ENCODE data around the gene SYNE2.

SYNE2 gene

DNA sequence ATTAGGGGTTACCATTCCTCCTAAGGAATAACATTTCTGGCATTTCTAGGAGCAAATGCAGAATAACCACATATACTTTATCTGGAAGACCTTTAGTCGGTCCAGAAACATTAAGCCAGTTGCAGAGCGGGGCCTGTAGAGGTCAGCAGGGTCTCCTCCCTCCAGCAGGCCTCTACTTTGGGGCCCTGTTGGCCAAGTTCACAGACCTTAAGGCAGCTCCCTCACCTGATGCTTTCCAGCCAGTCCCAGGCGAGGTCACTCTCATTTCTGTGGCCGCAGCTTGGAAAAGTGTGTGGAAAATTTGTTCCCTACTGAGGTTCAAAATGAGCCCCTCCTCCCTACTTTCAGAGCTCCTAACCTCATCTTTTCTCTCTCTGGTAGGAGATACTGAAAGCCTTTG is 367.3 kb downstream of the SYNE2 start:
- DNase-seq (ENCODE audit: low spot score), result no peak

DNA sequence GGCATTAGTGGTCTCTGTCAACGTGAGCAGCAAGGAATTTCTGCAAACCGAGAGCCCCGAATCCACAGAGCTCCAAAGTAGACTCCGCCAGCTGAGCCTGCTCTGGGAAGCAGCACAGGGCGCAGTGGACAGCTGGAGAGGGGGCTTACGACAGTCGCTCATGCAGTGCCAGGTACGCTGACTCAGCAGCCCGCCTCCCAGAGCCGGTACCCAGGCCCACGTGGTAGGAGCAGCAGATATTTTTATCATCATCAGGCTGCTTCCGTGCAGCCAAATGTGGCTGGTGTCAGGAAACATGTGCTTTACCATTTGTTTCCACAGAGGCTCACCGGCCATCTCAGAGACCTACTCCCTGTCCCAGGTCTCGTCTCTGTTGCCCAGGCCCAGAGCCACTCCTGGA is 367.7 kb downstream of the SYNE2 start:
- no peak for DNase-seq (ENCODE audit: low spot score)

DNA sequence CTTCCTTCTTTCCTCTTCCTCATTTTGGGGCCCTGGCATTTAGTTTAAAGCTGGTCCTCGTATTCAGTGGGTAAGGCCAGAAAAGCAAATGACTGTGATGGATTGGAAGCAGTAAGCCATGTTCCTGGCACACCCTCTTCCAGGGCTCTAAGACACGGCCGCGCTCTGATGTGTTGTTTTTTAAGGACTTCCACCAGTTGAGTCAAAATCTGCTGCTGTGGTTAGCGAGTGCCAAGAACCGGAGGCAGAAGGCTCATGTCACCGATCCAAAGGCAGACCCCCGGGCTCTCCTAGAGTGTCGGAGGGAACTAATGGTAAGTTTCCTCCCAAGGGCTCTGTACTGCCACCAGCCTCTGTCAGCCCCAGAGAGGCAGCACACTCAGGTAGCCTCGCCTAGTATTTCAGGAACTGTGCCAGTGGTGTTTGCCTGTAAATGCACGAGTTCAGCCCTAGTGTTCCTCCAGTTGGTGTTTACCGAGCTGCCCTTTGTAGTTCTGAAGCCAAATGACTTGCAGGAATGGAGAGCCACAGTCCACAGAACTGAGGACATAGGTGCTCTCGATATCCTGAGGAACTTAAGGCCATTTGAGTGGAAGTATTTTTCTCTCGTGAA is 368.7 kb downstream of the SYNE2 start:
- no peak for DNase-seq (ENCODE audit: low spot score)

DNA sequence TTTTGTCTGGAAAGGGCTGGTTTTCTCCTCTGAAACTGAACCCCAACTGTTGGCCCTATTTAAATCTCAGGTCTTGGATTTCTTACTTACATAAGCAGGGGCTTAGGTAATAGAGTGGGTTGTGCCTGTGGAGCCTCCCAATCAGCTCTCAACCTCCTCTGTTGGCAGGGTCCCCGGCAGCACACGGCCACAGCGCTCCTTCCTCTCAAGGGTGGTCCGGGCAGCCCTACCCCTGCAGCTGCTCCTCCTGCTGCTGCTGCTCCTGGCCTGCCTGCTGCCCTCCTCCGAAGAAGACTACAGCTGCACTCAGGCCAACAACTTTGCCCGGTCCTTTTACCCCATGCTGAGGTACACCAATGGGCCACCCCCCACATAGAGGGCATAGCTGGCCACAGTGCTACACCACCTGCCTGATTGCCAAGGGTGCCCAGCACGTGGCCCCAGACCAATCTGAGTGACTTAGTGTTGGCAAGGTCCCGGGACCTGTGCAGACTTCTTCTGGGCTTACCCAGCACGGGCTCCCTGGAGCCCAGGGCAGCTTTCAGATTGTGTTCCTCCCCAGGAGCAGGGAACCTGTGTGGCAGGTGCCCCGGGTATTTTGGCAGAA is 372.4 kb downstream of the SYNE2 start:
- DNase-seq (ENCODE audit: low spot score), result no peak

DNA sequence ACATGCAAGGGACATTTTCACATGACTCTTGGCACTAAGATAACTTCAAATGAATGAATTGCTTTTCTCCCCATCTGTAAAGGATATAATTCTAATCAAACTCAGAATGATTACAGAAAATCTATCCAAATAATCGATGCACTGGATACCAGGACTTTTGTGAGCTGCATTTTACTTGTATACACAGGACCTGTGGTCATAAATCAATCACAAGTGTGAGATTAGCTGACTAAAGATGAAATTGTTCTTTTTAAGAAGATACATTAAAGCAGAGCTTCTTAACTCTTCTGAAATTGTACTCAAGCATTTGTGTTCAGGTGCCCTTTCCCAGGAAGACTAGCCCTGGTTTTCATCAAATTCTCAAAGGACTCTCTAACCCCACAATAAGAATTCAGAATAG is 375.1 kb downstream of the SYNE2 start:
- DNase-seq (ENCODE audit: low spot score), result no peak

DNA sequence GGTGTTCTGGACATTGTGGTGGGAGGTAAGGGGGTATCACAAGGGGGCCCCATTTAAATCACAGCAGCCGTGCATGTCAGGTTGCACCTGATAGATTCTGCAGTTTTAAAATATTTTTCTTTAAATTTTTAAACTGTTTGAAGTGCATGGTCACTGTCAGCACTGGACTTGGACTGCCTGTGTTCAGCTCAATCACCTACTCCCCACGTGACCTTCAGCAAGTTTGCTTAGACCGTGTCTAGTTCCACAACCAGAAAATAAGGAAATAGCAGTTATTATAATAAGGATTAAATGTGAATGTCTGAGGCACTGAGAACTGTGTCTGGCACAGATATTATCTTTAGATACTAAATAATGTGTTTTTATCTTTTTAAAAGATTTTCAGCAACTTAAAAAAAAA is 376.7 kb downstream of the SYNE2 start:
- DNase-seq (ENCODE audit: low spot score), result no peak

DNA sequence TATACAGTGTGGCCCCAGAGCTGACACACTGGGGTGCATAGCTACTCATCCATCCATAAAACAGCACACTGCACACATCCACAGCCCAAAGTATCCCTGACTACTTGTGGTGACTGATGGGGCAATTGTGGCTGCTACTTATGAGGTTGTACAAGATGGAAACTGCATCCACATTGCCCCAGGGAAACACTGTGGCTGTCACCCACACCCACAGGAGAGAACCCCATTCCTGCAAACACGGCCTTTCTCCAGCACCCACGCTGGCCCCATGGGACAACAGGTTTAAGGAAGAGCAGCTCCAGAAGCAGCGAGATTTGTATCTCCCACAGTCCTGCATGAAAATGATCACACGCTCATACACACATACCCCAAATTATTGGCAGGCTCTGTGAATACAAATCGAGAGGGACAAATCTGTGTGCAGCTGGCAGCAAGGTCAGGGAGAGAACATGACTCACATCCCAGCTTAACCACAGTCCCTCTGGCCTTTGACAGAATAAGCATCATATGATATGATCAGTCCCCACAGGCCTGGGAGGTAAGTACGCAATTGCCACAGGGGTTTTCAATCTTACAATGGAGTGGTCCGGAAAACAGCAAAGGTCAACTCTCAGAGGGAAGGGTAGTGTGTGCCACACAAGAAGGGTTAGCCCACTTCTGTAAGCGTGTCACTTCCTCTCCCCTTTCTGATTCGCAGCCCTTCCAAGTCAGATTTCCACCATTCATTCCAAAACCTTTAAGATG is 379.5 kb downstream of the SYNE2 start:
- DNase-seq (ENCODE audit: low spot score), result no peak

DNA sequence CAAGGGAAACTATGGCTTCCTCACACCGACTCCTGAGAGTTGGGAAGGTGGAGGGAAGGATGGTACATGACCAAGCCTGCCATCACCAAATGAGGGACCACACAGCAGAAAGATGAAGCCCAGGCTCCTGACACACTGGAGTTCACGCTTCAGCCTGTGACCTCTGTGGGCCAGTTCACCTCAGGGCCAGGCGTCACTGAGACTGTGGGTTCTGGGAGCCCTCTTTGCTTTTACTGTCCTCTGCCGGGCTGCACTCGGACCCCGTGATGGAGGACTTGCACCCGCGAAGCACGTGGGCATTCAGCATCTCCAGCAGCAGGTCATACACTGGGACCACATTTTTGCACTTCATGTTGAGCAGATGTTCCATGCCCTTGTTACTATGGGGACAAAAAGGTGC is 380.1 kb downstream of the SYNE2 start:
- no peak for DNase-seq (ENCODE audit: low spot score)

DNA sequence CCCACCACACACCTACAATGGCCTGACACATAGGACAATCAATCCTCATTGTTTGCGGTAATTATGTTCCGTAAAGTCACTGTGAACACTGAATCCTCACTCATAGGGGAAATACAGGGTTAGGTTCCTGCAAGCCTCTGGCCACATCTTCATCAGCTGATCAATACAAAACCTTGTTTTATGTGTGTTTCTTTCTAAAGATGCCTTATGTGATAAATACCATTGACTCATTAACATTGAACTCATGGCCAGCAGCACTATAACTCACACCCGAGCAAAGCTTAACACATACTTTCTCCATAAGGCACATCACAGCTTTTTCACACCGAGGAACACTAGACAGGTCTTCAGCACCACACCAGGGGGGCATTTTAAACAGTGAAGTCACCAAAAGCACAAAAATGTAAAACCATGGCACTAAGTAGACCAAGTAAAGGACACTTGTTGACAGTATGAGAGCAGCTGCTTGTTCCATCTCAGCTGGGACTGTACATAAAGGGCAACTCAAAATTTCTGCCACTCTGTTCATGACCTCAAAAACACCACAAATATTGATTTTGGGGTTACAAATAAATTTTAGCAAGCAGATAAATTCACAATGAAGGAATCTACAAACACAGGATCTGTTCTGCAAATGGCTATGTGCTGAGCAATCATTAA is 380.9 kb downstream of the SYNE2 start:
- no peak for DNase-seq (ENCODE audit: low spot score)

DNA sequence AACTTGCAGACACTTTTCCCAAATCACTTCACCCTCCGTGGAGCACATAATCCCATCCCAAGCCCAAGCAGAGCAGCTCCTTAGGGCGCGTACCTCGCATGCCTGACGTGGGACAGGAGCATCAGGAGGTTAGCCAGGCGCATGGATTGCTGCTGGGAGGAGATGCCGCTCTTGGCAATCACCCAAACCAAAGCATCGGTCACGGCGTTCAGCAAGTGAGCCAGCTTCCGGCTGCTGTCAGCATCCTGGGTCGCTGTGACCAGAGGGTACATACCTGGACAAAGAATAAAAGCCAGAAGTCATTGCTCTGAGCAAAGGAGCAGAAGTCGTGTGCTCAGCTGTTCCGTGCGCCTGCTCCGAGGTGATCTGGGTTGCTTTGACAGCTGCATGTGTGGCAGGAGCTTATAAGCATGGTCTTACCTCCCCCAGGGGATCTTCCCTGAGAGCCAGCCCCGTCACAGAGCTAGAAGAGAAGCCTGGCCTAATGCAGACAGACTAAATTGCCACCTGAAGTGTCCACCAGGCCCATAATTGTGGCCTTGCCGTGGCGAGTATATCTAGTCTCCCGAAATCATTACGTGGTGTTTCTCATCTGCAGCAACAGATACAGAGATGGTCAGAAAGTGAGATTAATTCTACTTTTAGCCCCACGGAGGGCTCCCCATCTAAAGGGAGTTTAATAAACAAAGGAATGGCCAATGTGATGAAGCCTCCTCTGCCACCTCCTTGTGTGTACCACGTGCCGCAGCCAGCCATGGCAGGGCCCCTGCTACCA is 382.3 kb downstream of the SYNE2 start:
- no peak for DNase-seq (ENCODE audit: low spot score)

DNA sequence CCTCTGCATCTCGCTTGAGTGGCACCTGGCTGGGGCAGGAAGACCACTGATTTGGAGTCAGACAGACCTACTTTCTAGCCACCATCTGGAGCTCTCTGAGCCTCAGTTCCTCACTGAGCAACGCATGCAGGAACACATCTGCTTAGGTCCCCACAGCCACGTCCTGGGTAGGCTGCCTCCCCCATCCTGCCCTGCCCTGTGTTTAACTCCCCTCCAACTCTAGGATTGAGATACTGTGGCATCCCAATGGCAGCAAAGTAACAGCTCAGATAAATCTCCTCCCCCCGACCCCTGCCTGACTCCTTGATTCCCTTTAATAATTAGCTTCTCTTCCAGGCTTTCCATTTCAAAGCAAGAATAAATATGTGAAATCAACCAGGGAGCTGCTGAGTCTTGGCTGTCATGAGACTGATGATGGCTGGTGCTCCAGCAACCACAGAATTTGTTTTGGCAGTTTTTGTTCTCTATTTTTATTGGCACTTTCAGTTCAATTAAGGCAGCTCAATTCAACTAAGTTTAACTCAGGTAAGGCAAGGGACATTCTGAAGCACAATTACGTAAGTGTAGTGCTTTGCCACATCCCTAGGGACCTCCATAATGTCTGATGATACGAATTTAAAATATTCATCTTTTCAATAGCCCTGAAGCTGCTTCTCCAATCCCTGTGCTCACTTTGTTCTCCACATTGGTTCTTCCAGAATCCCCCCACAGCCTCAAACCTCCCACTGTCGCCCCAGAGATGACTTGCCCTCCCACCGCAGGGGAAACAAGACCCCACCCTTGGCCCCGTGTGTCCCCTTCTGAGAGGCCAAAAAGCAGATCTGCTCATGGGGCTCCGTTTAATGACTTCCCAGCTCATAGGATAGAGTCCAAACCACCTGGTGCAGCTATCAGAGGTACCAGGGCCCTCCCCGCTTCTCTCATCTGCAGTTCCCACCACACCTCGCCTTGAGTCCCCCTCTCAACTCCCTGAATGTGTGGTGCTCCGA is 383.1 kb downstream of the SYNE2 start:
- DNase-seq (ENCODE audit: low spot score), result no peak

DNA sequence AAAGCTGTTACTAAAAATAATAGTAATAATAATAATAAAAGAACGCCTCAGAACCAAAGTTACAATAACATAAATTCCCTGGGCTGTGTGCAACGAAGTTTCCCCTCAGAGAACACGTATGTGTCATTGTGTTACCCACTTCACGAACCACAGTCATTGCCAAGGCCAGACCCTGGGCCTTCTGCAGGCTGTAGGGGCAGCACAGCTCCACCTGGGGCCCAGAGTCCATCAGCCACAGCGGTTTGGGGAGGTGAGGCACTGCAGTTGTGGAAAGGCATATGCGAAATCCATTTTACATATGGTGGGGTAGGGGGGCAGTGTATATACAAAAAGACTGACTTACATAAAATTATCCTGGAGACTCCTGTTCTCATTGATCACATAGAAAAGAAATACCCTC is 385.2 kb downstream of the SYNE2 start:
- no peak for DNase-seq (ENCODE audit: low spot score)

DNA sequence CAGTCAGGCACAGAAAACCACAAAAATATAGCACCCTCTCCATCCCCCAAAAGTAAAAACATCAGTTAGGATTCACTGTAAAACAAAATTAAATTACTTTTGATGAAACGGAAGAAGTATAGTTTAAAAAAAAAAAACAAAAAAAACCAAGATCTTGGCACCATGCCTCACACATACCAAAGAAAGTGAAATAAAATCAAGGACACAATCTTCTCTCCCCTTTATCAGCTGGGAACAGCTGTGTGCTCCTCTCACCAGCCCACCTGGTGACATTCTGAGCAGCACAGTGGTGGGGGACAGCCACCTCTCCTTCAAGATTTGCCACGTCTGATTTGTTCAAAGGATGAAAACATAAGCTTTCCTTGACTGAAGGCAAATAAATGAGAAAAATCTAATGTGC is 385.8 kb downstream of the SYNE2 start:
- no peak for DNase-seq (ENCODE audit: low spot score)

DNA sequence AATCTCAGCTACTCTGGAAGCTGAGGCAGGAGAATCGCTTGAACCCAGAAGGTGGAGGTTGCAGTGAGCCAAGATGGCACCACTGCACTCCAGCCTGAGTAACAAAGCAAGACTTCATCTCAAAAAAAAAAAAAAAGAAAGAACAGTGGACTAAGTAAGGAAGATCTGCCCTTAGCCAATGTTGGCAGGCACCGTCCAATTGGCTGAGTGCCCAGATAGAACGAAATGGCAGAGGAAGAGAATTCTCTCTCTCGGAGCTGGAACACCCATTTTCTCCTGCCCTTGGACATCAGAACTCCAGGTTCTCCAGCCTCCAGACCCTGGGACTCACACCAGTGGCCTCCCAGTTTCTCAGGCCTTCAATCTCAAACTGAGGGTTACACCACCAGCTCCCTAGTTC is 391.5 kb downstream of the SYNE2 start:
- DNase-seq (ENCODE audit: low spot score), result no peak

DNA sequence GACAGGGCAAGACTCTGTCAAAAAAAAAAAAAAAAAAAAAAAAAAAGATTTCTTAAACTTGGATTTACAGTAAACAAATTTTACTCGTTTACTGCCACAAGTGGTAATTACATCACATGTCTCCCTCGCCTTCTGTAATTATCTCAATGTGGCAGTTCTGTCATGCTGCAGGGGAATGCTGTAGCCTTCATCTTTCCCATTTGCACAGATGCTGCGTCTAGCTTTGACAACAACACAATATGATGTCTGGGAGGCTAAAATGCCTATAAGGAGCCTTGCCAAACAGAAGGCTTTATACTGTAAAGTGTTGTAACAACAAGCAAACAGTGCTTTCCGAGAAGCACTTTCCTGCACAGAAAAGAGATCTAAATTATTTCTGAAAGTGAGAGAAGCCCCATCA is 392.7 kb downstream of the SYNE2 start:
- DNase-seq (ENCODE audit: low spot score), result no peak

DNA sequence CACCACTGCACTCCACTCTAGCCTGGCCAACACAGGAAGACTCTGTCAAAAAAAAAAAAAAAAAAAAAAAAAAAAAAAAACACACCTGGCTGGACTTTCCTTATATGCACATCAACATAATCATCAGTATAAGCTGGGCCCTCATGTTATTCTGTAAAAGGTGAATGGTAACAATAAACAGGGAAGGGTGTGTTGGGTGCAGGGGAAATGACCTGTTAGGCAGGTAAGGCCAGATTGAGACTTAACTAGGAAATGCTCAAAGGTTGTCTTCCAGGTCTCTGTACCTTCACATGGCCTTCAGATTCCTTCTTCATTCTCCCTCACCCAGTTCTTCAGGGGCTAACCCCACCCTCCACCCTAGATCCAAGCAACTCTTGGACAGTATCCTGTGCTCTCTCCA is 393.9 kb downstream of the SYNE2 start:
- DNase-seq (ENCODE audit: low spot score), result no peak

DNA sequence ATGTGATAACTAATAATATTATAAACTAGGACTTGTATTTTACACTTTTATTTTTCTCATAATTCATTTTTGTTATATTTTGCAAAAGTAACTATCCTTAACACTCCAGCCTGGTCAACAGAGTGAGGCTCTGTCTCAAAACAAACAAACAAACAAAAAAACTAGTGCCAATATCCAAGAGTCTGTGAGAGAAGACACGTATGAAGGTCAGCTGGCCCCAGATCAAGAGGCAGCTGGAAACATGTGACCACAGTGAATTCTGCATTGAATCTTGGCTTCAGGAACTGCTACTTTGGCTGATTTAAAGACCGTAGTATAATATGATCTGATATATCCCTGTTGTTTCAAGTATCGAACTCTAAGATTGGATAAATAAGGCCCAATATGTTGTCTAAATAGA is 394.4 kb downstream of the SYNE2 start:
- DNase-seq (ENCODE audit: low spot score), result no peak

DNA sequence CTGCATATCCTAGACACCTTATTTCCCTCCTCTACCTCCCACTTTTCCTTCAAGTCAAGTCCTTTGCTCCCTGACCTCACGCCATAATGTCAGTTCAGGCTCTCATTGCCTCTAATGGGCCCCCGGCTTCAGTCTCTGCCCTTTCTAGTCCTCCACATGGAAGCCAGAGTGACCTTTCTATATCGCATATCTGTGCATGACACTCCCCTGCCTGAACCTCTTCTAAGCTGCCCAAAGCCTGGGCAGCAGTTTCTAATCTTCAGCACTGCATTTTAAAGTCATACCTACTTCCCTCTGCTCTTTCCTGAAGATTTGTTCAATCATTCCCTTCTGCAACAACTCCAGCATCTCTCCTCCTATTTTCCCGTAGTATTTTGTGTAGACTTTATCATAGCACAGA is 395.9 kb downstream of the SYNE2 start:
- DNase-seq (ENCODE audit: low spot score), result no peak

DNA sequence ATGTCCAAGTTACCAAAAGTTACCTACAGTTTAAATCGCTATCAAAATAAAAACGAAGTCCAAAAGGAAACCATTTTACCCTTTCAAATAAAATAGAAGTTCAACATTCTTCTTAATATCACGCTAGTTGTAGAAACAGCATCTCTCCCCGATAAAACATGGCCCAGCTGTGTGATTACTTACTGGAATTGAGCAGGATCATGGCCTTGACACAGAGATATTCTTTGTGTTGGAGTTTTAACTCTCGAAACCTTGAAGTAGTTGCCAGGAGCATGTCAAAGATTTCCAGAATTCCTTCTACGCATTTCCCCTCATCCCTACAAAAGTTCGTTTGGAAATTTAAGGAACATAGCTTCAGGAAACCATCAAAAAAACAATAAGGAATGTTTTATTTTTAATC is 396.6 kb downstream of the SYNE2 start:
- DNase-seq (ENCODE audit: low spot score), result no peak

DNA sequence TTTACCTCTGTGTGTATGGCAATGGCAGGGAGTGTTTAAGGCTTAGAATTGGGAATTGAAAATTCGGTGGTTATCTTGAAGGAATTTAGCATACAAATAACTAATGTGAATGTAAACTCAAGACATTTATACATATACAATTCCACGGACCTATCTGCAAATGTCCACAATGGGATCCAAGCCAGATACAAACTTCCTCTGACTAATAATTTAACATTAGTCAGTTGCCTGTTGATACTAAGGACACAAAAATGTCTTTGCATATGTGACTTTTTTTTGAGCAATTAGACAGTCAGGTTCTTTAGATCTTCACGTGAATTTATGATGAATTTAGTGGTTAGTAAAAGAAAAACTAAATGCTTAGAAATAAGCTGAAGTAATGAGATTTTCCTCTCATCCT is 400.9 kb downstream of the SYNE2 start:
- DNase-seq (ENCODE audit: low spot score), result no peak

DNA sequence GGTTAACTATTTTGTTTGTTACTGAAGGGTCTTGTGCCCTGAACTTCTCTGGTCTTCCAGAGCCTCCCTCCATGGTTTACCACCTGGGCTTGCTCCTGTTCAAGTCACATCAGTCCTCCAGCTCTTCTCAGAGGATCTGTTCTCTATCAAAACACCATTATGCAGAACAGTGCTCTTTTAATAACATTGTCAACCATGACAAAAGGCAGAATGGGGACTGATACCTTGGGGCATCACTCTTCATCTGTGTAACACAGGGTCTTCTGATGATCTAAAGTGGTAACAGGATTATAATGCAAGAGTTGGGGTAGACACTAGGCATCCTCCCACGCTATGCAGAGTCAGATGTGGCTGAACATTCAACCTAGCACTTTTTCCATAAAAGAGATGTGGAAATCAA is 403.0 kb downstream of the SYNE2 start:
- no peak for DNase-seq (ENCODE audit: low spot score)

All from HuH-7.5 (cell line).